PC-9 (cell line): ENCODE results near the gene OR6C2. TPM values are rescaled to one million over a fixed set of nuclear protein-coding genes. Genes with fewer than 3 reads are reported as not detected.

Source experiments
- BruUV-seq: library from RNA; stranded (reverse); fragments of 400-500 nt; replicated peaks from 2 replicates; lab custom pipeline; 2021; lab: Mats Ljungman, UMichigan
- CTCF ChIA-PET: fragments of 300-600 bp; sonication (Branson Sonifier 250); formaldehyde crosslinking; loops from one replicate; lab custom pipeline; 2022; ENCODE audit warnings: antibody characterized with exemption; lab: Charles Lee
- POLR2A ChIA-PET: fragments of 300-600 bp; sonication (Branson Sonifier 250); formaldehyde crosslinking; loops from one replicate; lab custom pipeline; 2022; ENCODE audit warnings: antibody characterized with exemption; ENCODE audit not compliant: unreplicated experiment; lab: Charles Lee
- DNase-seq, 2 experiments: peaks; one replicate each; pipeline versions ENCODE4 v3.0.0 to v3.0.0-alpha.2; 2015 to 2022; ENCODE audit warnings: mixed read lengths in 1 of 2
- H2AFZ ChIP-seq: fragments of 200-600 bp; sonication (generic); 2 replicates; pipeline ENCODE4 v1.8.1; 2017; ENCODE audit warnings: antibody characterized with exemption
- H3F3A ChIP-seq: fragments of 200-600 bp; sonication (generic); 2 replicates; pipeline ENCODE4 v1.8.1; 2017; ENCODE audit warnings: antibody characterized with exemption, mild to moderate bottlenecking, low read depth; ENCODE audit not compliant: insufficient read depth
- H3K27ac ChIP-seq: fragments of 200-600 bp; sonication (generic); 2 replicates; pipeline ENCODE4 v1.6.1; 2016; ENCODE audit warnings: mixed run types
- H3K27me3 ChIP-seq: fragments of 200-600 bp; sonication (generic); 2 replicates; pipeline ENCODE4 v1.6.1; 2016; ENCODE audit warnings: low read depth, mixed run types; ENCODE audit not compliant: insufficient read depth
- H3K36me3 ChIP-seq: fragments of 200-600 bp; sonication (generic); 2 replicates; pipeline ENCODE4 v1.6.1; 2016; ENCODE audit warnings: low read depth, mixed run types
- H3K4me1 ChIP-seq: fragments of 200-600 bp; sonication (generic); replicated peaks from 2 replicates; pipeline ENCODE4 v1.6.1; 2016; ENCODE audit warnings: mixed run types; ENCODE audit not compliant: insufficient read depth
- H3K4me2 ChIP-seq: fragments of 200-600 bp; sonication (generic); 2 replicates; pipeline ENCODE4 v1.6.1; 2017; ENCODE audit warnings: mixed run types
- H3K4me3 ChIP-seq: fragments of 200-600 bp; sonication (generic); 2 replicates; pipeline ENCODE4 v1.6.1; 2016; ENCODE audit warnings: mixed run types
- H3K79me2 ChIP-seq: fragments of 200-600 bp; sonication (generic); 2 replicates; pipeline ENCODE4 v1.6.1; 2017; ENCODE audit warnings: low read depth, mixed run types
- H3K9me2 ChIP-seq: fragments of 200-600 bp; sonication (generic); 2 replicates; pipeline ENCODE4 v1.8.1; 2017; ENCODE audit warnings: mild to moderate bottlenecking; ENCODE audit not compliant: insufficient read depth
- H3K9me3 ChIP-seq: fragments of 200-600 bp; sonication (generic); 2 replicates; pipeline ENCODE4 v1.8.1; 2016; ENCODE audit warnings: low read depth; ENCODE audit not compliant: insufficient read depth
- H4K20me1 ChIP-seq: fragments of 200-600 bp; sonication (generic); 2 replicates; pipeline ENCODE4 v1.8.1; 2017; ENCODE audit not compliant: insufficient read depth
- EZH2 ChIP-seq: fragments of 200-600 bp; sonication (generic); IDR thresholded peaks from 2 replicates; pipeline ENCODE4 v1.8.0; 2017; ENCODE audit warnings: antibody characterized with exemption, low read depth
- intact Hi-C: fragments of 100-400 bp; cut with micrococcal nuclease; formaldehyde crosslinking; loops from one replicate; pipeline ENCODE4 v1.10.0; 2022; ENCODE audit not compliant: unreplicated experiment
- total RNA-seq: library from RNA; stranded (reverse); gene quantifications from 2 replicates; pipeline ENCODE4 v1.2.3, GENCODE V29; 2021
- TF ChIP-seq, protein P1 (sequence below): fragments of 200-600 bp; sonication (generic); conservative IDR thresholded peaks from 2 replicates; pipeline ENCODE4 v1.6.1; 2017; ENCODE audit warnings: mixed run types, antibody characterized with exemption, mild to moderate bottlenecking, moderate library complexity

OR6C2 gene
- total RNA-seq, 1 experiment from 2014 or later: not detected

DNA sequence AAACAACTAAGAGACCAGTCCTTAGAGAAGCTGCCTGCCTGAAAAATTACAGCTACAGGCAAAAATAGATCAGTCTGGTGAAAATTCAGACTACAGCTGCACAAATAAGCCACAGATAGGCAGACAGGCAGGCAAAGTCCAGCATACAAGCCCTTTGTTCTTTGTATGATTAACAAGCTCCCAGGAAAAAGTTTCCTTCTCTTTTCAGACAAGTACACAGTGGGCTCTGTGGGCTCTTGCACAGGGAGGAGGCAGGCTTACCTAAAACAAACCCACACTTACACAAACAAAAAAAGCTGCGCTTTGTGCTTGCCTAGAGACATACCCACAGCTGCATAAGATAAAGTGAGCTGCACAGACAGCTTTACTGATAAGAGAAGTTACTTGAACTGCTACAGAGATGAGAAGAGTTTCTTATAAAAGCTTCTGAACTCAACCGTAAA lies 56.0 kb downstream of the OR6C2 start:
- Histone ChIP-seq H3K36me3 (no peaks in the 10 kb centered on the region), H3K4me2 (no peak overlapping the region), H3K9me2 (no peaks in the 10 kb centered on the region), H3K4me1 (no peaks in the 10 kb centered on the region), H3K4me3 (no peak overlapping the region), H3K9me3 (no peaks in the 10 kb centered on the region), H3K27me3 (no peaks in the 10 kb centered on the region), H4K20me1 (no peaks in the 10 kb centered on the region), H3F3A (no peaks in the 10 kb centered on the region), H3K27ac (no peak overlapping the region), H2AFZ (no peak overlapping the region), H3K79me2 (no peaks in the 10 kb centered on the region)
- no peak for DNase-seq
- no TSS peak for BruUV-seq
- CTCF ChIA-PET: no interaction called here
- intact Hi-C loops: no loop called here
- POLR2A ChIA-PET: no interaction called here
- TF ChIP-seq EZH2: no peak
- TF ChIP-seq, protein P1, sequence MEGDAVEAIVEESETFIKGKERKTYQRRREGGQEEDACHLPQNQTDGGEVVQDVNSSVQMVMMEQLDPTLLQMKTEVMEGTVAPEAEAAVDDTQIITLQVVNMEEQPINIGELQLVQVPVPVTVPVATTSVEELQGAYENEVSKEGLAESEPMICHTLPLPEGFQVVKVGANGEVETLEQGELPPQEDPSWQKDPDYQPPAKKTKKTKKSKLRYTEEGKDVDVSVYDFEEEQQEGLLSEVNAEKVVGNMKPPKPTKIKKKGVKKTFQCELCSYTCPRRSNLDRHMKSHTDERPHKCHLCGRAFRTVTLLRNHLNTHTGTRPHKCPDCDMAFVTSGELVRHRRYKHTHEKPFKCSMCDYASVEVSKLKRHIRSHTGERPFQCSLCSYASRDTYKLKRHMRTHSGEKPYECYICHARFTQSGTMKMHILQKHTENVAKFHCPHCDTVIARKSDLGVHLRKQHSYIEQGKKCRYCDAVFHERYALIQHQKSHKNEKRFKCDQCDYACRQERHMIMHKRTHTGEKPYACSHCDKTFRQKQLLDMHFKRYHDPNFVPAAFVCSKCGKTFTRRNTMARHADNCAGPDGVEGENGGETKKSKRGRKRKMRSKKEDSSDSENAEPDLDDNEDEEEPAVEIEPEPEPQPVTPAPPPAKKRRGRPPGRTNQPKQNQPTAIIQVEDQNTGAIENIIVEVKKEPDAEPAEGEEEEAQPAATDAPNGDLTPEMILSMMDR: no peak

DNA sequence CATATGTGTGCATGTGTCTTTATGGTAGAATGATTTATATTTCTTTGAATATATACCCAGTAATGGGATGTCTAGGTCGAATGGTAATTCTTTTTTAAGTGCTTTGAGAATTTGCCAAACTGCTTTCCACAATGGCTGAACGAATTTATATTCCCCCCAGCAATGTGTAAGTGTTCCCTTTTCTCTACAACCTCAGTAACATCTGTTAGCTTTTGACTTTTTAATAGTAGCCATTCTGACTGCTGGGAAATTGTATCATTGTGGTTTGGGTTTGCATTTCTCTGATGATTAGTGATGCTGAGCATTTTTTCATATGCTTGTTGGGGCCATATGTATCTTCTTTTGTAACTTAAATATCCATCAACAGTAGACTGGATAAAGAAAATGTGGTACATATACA lies 57.7 kb downstream of the OR6C2 start:
- H3K4me3 ChIP-seq: no peak overlapping the region
- no peak overlapping the region for H3K4me2 ChIP-seq
- TF ChIP-seq EZH2: no peak
- TF ChIP-seq, protein P1: no peak
- H3K9me3 ChIP-seq: no peaks in the 10 kb centered on the region
- no peak for DNase-seq
- no peaks in the 10 kb centered on the region for H3K9me2 ChIP-seq
- no peaks in the 10 kb centered on the region for H3K79me2 ChIP-seq
- no peaks in the 10 kb centered on the region for H3K4me1 ChIP-seq
- POLR2A ChIA-PET: no interaction called here
- intact Hi-C loops: no loop called here
- H3K27ac ChIP-seq: no peak overlapping the region
- H2AFZ ChIP-seq: no peak overlapping the region
- H3K36me3 ChIP-seq: no peaks in the 10 kb centered on the region
- CTCF ChIA-PET: no interaction called here
- no peaks in the 10 kb centered on the region for H3F3A ChIP-seq
- H3K27me3 ChIP-seq: no peaks in the 10 kb centered on the region
- no TSS peak for BruUV-seq
- no peaks in the 10 kb centered on the region for H4K20me1 ChIP-seq

Other genes starting within 250 kb of the OR6C2 start
- not detected in 2 replicates for gene OR10A7, start 223.1 kb upstream of the OR6C2 start, total RNA-seq
- not detected in 2 replicates for gene OR6C74, start 199.5 kb upstream of the OR6C2 start, total RNA-seq
- not detected in 2 replicates for gene OR6C6, start 147.5 kb upstream of the OR6C2 start, total RNA-seq
- gene OR6C1, start 129.7 kb upstream of the OR6C2 start, total RNA-seq: not detected in 2 replicates
- gene OR6C3, start 113.3 kb upstream of the OR6C2 start, total RNA-seq: not detected in 2 replicates
- gene OR6C75, start 81.1 kb upstream of the OR6C2 start, total RNA-seq: not detected in 2 replicates
- gene OR6C65, start 43.5 kb upstream of the OR6C2 start, total RNA-seq: not detected in 2 replicates
- not detected in 2 replicates for gene OR6C76, start 17.8 kb upstream of the OR6C2 start, total RNA-seq
- not detected in 2 replicates for gene OR6C70, start 26.1 kb downstream of the OR6C2 start, total RNA-seq
- gene OR6C68, start 48.3 kb downstream of the OR6C2 start, total RNA-seq: not detected in 2 replicates
- not detected in 2 replicates for gene OR6C4, start 105.5 kb downstream of the OR6C2 start, total RNA-seq
- not detected in 2 replicates for gene OR2AP1, start 128.4 kb downstream of the OR6C2 start, total RNA-seq
- gene OR10P1, start 192.8 kb downstream of the OR6C2 start, total RNA-seq: not detected in 2 replicates